Measurements from ENCODE around the gene BOC.

GRCh38 chr3:113314923-113315322 is 103.6 kb downstream of the BOC start:
- no peak for TF ChIP-seq POLR2A (IDR thresholded peaks at IDR 0.05; ENCODE audit: low read depth, low read length)
- TF ChIP-seq NFE2L2 (IDR thresholded peaks at IDR 0.05; ENCODE audit: low read depth, low read length), result no peak
- TF ChIP-seq CTCF (conservative IDR thresholded peaks at IDR 0.05; ENCODE audit: low read depth, low read length), result no peak
- no peak for TF ChIP-seq RAD21 (IDR thresholded peaks at IDR 0.05; ENCODE audit: low read length)
- TF ChIP-seq FOS (IDR thresholded peaks at IDR 0.05; ENCODE audit: low read depth, low read length), result no peak
- TF ChIP-seq USF2 (IDR thresholded peaks at IDR 0.05; ENCODE audit: low read depth, low read length), result no peak
